NB4 (cell line): ENCODE results near the gene VPS36.

Experiments used
- DNase-seq: peaks from one replicate; pipeline ENCODE4 v3.0.0; 2010; ENCODE audit warnings: low read depth
- H3K4me3 ChIP-seq: one replicate; pipeline ENCODE4 v1.5.1; 2011; ENCODE audit warnings: mild to moderate bottlenecking, low read depth, low read length, moderate library complexity
- CTCF ChIP-seq: IDR thresholded peaks from one replicate; pipeline ENCODE4 v1.5.1; 2012; ENCODE audit warnings: low read depth, low read length
- MAX ChIP-seq: IDR thresholded peaks from 2 replicates; pipeline ENCODE4 v1.6.1; 2011; ENCODE audit warnings: low read depth, low read length
- MYC ChIP-seq: IDR thresholded peaks from 2 replicates; pipeline ENCODE4 v1.6.1; 2011; ENCODE audit warnings: low read depth, low read length
- POLR2A ChIP-seq: IDR thresholded peaks from 2 replicates; pipeline ENCODE4 v1.6.1; 2011; ENCODE audit warnings: mild to moderate bottlenecking; ENCODE audit not compliant: insufficient read length; ENCODE audit errors: extremely low read depth

VPS36 gene

DNA sequence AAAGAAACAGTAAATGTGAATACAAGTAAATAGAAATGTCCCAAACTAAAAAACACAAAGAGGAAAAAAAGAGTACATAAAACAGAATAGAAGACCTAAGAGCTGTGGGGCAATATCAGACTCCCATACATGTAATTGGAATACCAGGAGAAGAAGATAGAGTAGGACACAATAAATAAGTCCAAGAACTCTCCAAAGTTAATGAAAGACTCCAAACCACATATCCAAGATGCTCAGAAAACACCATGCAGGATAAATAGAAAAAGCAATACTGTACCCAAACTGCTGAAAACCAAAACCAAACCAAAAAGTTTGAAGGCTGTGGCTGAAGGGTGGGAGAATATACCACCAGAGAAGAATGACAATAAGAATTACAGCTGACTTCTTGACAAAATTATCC lies 62.7 kb downstream of the VPS36 start:
- no peak overlapping the region for H3K4me3 ChIP-seq
- TF ChIP-seq MAX (no peak), POLR2A (no peak), CTCF (no peak), MYC (no peak)
- no peak for DNase-seq

DNA sequence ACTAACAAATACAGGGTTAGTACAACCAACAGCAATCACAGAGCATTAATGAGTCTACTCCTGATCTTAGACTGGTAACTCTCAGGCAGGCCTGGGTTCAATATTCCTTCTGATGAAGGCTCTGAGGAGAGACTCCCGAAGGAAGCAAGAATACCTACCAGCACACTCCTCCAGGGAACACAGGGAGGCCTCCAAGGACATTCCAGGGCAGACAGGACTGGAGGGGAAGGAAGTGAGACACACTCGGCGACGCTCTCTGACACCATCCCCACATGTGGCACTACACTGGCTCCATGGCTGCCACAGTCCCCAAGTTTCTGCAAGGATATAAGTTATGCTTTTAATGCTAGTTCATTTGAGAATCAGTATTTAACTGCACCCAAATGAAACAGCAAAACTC lies 64.6 kb downstream of the VPS36 start:
- no peak for DNase-seq
- no peak for TF ChIP-seq CTCF

GRCh38 chr13:52383366-52383765 lies 67.1 kb downstream of the VPS36 start:
- DNase-seq = no peak
- TF ChIP-seq POLR2A (no peak), CTCF (no peak), MYC (no peak), MAX (no peak)
- no peak overlapping the region for H3K4me3 ChIP-seq

More for the DNA sequence above, 64.6 kb downstream of the VPS36 start:
- H3K4me3 ChIP-seq = no peak overlapping the region

- TF ChIP-seq MAX (no peak), CTCF (no peak), MYC (no peak), POLR2A (no peak)
- DNase-seq = no peak
- no peak overlapping the region for H3K4me3 ChIP-seq
Observed at GRCh38 chr13:52378312-52378711, 72.1 kb downstream of the VPS36 start.

DNA sequence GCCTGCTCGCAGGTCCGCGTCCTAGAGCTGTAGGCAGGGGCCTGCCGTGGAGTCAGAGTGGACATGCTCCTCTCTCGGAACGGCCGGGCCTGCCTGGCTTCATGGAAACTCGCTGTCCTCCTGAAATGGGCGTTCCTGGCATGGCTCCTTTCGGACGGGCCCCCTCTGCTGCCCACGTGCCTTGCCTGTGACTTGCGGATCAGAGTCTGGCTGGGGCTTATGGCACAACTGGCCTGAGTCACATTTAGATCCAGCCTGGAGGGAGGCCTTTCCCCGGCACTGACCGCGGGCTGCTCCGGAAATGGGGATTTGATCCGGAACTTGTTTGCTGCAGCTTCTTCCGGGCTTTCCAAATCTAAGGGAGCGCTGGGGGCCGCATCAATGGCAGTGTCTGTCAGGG lies 72.5 kb downstream of the VPS36 start:
- DNase-seq = no peak
- no peak overlapping the region for H3K4me3 ChIP-seq
- no peak for TF ChIP-seq CTCF
- no peak for TF ChIP-seq POLR2A
- TF ChIP-seq MYC = no peak
- TF ChIP-seq MAX = no peak

GRCh38 chr13:52374873-52375411 lies 75.5 kb downstream of the VPS36 start:
- TF ChIP-seq POLR2A = no peak
- TF ChIP-seq CTCF = no peak
- no peak for TF ChIP-seq MAX
- TF ChIP-seq MYC = no peak
- no peak overlapping the region for H3K4me3 ChIP-seq
- no peak for DNase-seq
